Mesendoderm (in vitro differentiated cells): Measurements from ENCODE around the gene LTBP2.

Experiments used
- DNase-seq: peaks from one replicate; pipeline ENCODE4 v3.0.0; 2013
- H2AK5ac ChIP-seq: 2 replicates; pipeline ENCODE4 v1.6.1; 2013; ENCODE audit warnings: low read length, inconsistent platforms
- H2BK120ac ChIP-seq: 2 replicates; pipeline ENCODE4 v1.6.1; 2013; ENCODE audit warnings: low read depth, mild to moderate bottlenecking, low read length, moderate library complexity, mixed read lengths
- H2BK15ac ChIP-seq: replicated peaks from 2 replicates; pipeline ENCODE4 v1.6.1; 2013; ENCODE audit warnings: low read depth, mild to moderate bottlenecking, moderate library complexity
- H2BK5ac ChIP-seq: 2 replicates; pipeline ENCODE4 v1.6.1; 2013; ENCODE audit warnings: low read length, inconsistent platforms
- H3K18ac ChIP-seq: 2 replicates; pipeline ENCODE4 v1.6.1; 2013; ENCODE audit warnings: mild to moderate bottlenecking, low read length, mixed read lengths
- H3K23ac ChIP-seq: one replicate; pipeline ENCODE4 v1.6.1; 2013; ENCODE audit warnings: low read length
- H3K27ac ChIP-seq: 2 replicates; pipeline ENCODE4 v1.5.1; 2013; ENCODE audit warnings: low read depth, mild to moderate bottlenecking, inconsistent platforms, low read length, moderate library complexity
- H3K27me3 ChIP-seq: 2 replicates; pipeline ENCODE4 v1.6.1; 2013; ENCODE audit warnings: low read length, control low read depth, mild to moderate bottlenecking, inconsistent platforms; ENCODE audit not compliant: insufficient read depth, poor library complexity
- H3K36me3 ChIP-seq: 2 replicates; pipeline ENCODE4 v1.6.1; 2013; ENCODE audit warnings: low read length, inconsistent platforms; ENCODE audit not compliant: control insufficient read depth, insufficient read depth
- H3K4ac ChIP-seq: one replicate; pipeline ENCODE4 v1.6.1; 2013; ENCODE audit warnings: low read depth, mild to moderate bottlenecking, low read length, moderate library complexity
- H3K4me1 ChIP-seq: 2 replicates; pipeline ENCODE4 v1.6.1; 2013; ENCODE audit warnings: low read depth, low read length, inconsistent platforms; ENCODE audit not compliant: control insufficient read depth
- H3K4me2 ChIP-seq: 2 replicates; pipeline ENCODE4 v1.6.1; 2013; ENCODE audit warnings: low read length
- H3K4me3 ChIP-seq: 2 replicates; pipeline ENCODE4 v1.5.1; 2013; ENCODE audit warnings: mild to moderate bottlenecking, low read length
- H3K56ac ChIP-seq: one replicate; pipeline ENCODE4 v1.6.1; 2013; ENCODE audit warnings: low read length
- H3K79me1 ChIP-seq: 2 replicates; pipeline ENCODE4 v1.6.1; 2013; ENCODE audit warnings: low read length, inconsistent platforms
- H3K79me2 ChIP-seq: 2 replicates; pipeline ENCODE4 v1.6.1; 2013; ENCODE audit warnings: mild to moderate bottlenecking, low read length; ENCODE audit not compliant: control insufficient read depth, insufficient read depth
- H3K9ac ChIP-seq: 2 replicates; pipeline ENCODE4 v1.6.1; 2013; ENCODE audit warnings: low read length, inconsistent platforms
- H4K5ac ChIP-seq: one replicate; pipeline ENCODE4 v1.6.1; 2013; ENCODE audit warnings: low read length
- H4K8ac ChIP-seq: one replicate; pipeline ENCODE4 v1.6.1; 2013; ENCODE audit warnings: low read depth, mild to moderate bottlenecking, control low read depth, low read length, moderate library complexity
- WGBS: extraction: QIAGEN DNeasy Blood & Tissue Kit; methylation state at CpG from one replicate; pipeline ENCODE4 v1.1.7; 2013; ENCODE audit warnings: low lambda C conversion rate, missing lambda C conversion rate; ENCODE audit not compliant: insufficient coverage; ENCODE audit errors: extremely low coverage; 5-methylcytosine and 5-hydroxymethylcytosine counted together

LTBP2 gene

GRCh38 chr14:74563586-74564159 lies 48.4 kb downstream of the LTBP2 start:
- no peak overlapping the region for H3K4me2 ChIP-seq
- H3K4ac ChIP-seq: no peak overlapping the region
- H2BK120ac ChIP-seq: no peak overlapping the region
- no peak overlapping the region for H3K56ac ChIP-seq
- H3K79me1 ChIP-seq: no peaks in the 10 kb centered on the region
- H3K4me1 ChIP-seq: no peaks in the 10 kb centered on the region
- H3K4me3 ChIP-seq: no peak overlapping the region
- H3K23ac ChIP-seq: no peak overlapping the region
- H3K27ac ChIP-seq: no peak overlapping the region
- WGBS: no CpG with 5 or more reads among the region's 3 CpGs
- H2BK15ac ChIP-seq: no peak overlapping the region
- H3K36me3 ChIP-seq: no peaks in the 10 kb centered on the region
- no peaks in the 10 kb centered on the region for H3K27me3 ChIP-seq
- no peak overlapping the region for H4K8ac ChIP-seq
- DNase-seq: no peak
- no peaks in the 10 kb centered on the region for H3K79me2 ChIP-seq
- H3K18ac ChIP-seq: no peak overlapping the region
- no peak overlapping the region for H3K9ac ChIP-seq
- H2AK5ac ChIP-seq: no peak overlapping the region
- H2BK5ac ChIP-seq: no peak overlapping the region
- H4K5ac ChIP-seq: no peak overlapping the region

- H3K4me1 ChIP-seq: no peaks in the 10 kb centered on the region
- H3K27ac ChIP-seq: no peak overlapping the region
- H2BK15ac ChIP-seq: no peak overlapping the region
- no peak overlapping the region for H2AK5ac ChIP-seq
- no peak overlapping the region for H3K4me3 ChIP-seq
- no peak overlapping the region for H3K9ac ChIP-seq
- H3K18ac ChIP-seq: no peak overlapping the region
- DNase-seq: no peak
- no peak overlapping the region for H3K23ac ChIP-seq
- no peak overlapping the region for H2BK120ac ChIP-seq
- H2BK5ac ChIP-seq: no peak overlapping the region
- no peaks in the 10 kb centered on the region for H3K79me2 ChIP-seq
- H3K36me3 ChIP-seq: no peaks in the 10 kb centered on the region
- H4K5ac ChIP-seq: no peak overlapping the region
- no peak overlapping the region for H3K56ac ChIP-seq
- no peak overlapping the region for H3K4ac ChIP-seq
- WGBS: no CpG with 5 or more reads among the region's 5 CpGs
- H3K4me2 ChIP-seq: no peak overlapping the region
- H3K79me1 ChIP-seq: no peaks in the 10 kb centered on the region
- H4K8ac ChIP-seq: no peak overlapping the region
- H3K27me3 ChIP-seq: no peaks in the 10 kb centered on the region
Measured at GRCh38 chr14:74563233-74563585, 48.8 kb downstream of the LTBP2 start.

- Histone ChIP-seq H3K27ac (no peak overlapping the region), H3K4me3 (no peak overlapping the region), H2AK5ac (no peak overlapping the region), H4K5ac (no peak overlapping the region), H2BK120ac (no peak overlapping the region), H3K4me2 (no peak overlapping the region), H2BK5ac (no peak overlapping the region), H3K79me2 (no peaks in the 10 kb centered on the region), H3K23ac (no peak overlapping the region), H3K18ac (no peak overlapping the region), H3K4me1 (no peaks in the 10 kb centered on the region), H3K79me1 (no peaks in the 10 kb centered on the region), H3K9ac (no peak overlapping the region), H3K36me3 (no peaks in the 10 kb centered on the region), H3K56ac (no peak overlapping the region), H4K8ac (no peak overlapping the region), H3K4ac (no peak overlapping the region), H2BK15ac (no peak overlapping the region), H3K27me3 (no peaks in the 10 kb centered on the region)
- WGBS: no CpG with 5 or more reads among the region's 3 CpGs
- DNase-seq: no peak
Measured at GRCh38 chr14:74562515-74563232, 49.4 kb downstream of the LTBP2 start.

DNA sequence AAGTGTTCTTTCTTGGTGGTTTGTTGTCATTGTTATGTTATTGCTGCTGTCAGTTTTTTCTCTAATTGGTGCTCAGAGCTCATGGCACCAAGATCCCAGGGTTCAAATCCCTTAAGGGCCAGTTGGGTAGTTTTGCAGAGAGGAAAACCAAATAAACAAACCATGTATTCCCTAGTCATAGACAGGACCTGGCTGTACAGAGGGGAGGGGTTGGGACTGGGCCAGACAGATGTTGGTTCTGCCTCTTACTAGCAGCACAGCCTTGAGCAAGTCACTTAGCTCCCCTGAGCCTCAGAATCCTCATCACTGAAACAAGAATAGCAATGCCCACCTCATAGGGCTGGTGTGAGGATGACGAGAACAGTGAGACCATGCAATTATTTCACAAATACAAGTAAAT lies 53.4 kb downstream of the LTBP2 start:
- H3K27me3 ChIP-seq: no peaks in the 10 kb centered on the region
- H3K4me1 ChIP-seq: no peaks in the 10 kb centered on the region
- no peak overlapping the region for H3K4ac ChIP-seq
- no peak overlapping the region for H3K23ac ChIP-seq
- H2BK120ac ChIP-seq: no peak overlapping the region
- DNase-seq: no peak
- H3K4me2 ChIP-seq: no peak overlapping the region
- no peak overlapping the region for H3K18ac ChIP-seq
- no CpG with 5 or more reads among the region's 1 CpG for WGBS
- no peak overlapping the region for H4K5ac ChIP-seq
- no peak overlapping the region for H3K56ac ChIP-seq
- no peaks in the 10 kb centered on the region for H3K79me2 ChIP-seq
- no peak overlapping the region for H2BK5ac ChIP-seq
- H4K8ac ChIP-seq: no peak overlapping the region
- H3K9ac ChIP-seq: no peak overlapping the region
- H2AK5ac ChIP-seq: no peak overlapping the region
- no peak overlapping the region for H3K4me3 ChIP-seq
- H3K79me1 ChIP-seq: no peaks in the 10 kb centered on the region
- no peaks in the 10 kb centered on the region for H3K36me3 ChIP-seq
- no peak overlapping the region for H2BK15ac ChIP-seq
- no peak overlapping the region for H3K27ac ChIP-seq

DNA sequence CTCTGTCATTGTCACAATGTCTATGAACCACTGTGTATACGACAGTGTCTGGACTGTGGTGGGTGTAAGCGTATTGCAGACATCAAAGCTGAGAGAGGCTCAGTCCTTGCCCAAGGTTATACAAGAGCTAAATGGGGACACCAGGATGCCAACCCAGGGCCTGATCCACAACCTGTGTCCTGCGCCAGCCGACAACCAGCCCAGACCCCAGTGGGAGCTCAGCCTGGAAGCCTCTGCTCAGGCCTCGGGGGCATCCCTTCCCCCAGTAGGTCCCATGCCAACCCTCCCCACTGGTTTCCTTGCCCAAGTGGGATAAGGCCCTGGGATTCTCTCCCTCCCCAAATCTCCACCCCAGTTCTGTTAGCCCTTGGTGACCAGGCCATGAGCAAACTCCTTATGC lies 54.3 kb downstream of the LTBP2 start:
- WGBS: no CpG with 5 or more reads among the region's 5 CpGs
- Histone ChIP-seq H3K56ac (no peak overlapping the region), H3K4me1 (no peaks in the 10 kb centered on the region), H3K4me3 (no peak overlapping the region), H4K5ac (no peak overlapping the region), H3K4ac (no peak overlapping the region), H4K8ac (no peak overlapping the region), H3K27ac (no peak overlapping the region), H3K4me2 (no peak overlapping the region), H3K18ac (no peak overlapping the region), H3K27me3 (no peaks in the 10 kb centered on the region), H2BK15ac (no peak overlapping the region), H3K9ac (no peak overlapping the region), H3K79me2 (no peaks in the 10 kb centered on the region), H2AK5ac (no peak overlapping the region), H3K23ac (no peak overlapping the region), H2BK5ac (no peak overlapping the region), H3K36me3 (no peaks in the 10 kb centered on the region), H2BK120ac (no peak overlapping the region), H3K79me1 (no peaks in the 10 kb centered on the region)
- DNase-seq: no peak
